ENCODE data around the gene ATP10A. TPM values are rescaled to one million over a fixed set of nuclear protein-coding genes. Genes with fewer than 3 reads are reported as not detected.

Gene ATP10A
- total RNA-seq, 1 experiment from 2014 or later = 2.1 TPM

DNA sequence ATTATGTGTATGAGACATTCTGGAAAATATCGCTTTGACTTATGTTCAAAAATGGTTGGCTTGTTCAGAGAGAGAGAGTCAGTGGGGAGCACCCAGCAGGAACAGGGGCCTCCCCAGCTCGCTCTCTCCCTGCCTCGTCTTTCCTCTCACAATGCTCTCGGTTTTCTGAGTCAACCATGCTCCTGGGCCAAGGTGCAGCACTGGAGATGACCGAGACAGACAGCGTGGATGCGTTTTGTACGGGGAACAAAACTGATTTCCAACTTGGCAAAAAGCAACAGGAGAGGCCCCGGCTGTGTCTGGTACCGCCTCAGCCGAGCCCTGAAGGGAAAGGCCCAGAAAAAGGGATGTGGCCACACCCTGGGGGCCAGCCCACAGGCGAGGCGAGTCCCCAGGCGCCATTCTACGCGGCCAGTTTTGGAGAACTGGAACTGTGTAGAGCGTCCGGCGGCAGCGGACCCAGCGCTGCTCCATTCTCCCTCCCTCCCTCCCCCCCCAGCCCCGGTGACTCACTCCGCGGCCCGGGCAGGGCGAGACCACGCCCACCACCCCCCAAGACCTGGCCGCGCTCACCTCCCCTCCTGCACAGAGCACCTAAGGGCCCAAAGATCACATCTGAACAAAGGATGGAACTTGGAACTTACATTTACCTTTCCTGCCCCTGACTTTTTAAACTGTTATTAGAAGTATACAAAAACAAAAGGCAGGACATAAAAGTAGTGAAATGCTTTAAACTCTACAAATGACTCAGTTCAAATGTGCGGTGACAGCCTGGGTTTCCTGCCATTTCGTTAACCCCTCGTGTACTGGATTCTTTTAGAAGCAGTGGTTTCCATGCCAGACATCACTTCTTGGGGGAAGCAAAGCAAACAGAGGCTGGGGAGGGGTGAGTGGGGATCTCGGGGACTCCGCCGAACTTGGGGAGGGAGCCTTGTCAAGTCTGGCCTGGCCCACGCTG, 12.7 kb downstream of the ATP10A start:
- Mint-ChIP-seq H3K36me3 (no peaks in the 10 kb centered on the region), H3K4me1 (peaks cover 52% of the 10 kb centered on the region), H3K9me3 (no peaks in the 10 kb centered on the region; the same call in 1 of the 2 replicates), H3K27me3 (ENCODE audit: low read depth) (no peaks in the 10 kb centered on the region; the same call in 1 of the 2 replicates), H3K27ac (peak overlapping the region; percentile 81), H3K4me3 (peak overlapping the region; percentile 77)
- peak; percentile 53 for DNase-seq (ENCODE audit: low spot score)
- CTCF ChIA-PET = interaction anchor here (0.7 kb wide), 1 partner anchor 837 kb away, joined by 3 read pairs; no protein-coding TSS in a partner anchor
- POLR2A ChIA-PET = no interaction called here
- TF ChIP-seq ZNF423 (CRISPR knock-in tag; IDR thresholded peaks at IDR 0.05) = peak; percentile 86
- TF ChIP-seq FOXJ3 (CRISPR knock-in tag; IDR thresholded peaks at IDR 0.05; ENCODE audit: borderline replicate concordance) = no peak
- peak; percentile 67 for ATAC-seq

DNA sequence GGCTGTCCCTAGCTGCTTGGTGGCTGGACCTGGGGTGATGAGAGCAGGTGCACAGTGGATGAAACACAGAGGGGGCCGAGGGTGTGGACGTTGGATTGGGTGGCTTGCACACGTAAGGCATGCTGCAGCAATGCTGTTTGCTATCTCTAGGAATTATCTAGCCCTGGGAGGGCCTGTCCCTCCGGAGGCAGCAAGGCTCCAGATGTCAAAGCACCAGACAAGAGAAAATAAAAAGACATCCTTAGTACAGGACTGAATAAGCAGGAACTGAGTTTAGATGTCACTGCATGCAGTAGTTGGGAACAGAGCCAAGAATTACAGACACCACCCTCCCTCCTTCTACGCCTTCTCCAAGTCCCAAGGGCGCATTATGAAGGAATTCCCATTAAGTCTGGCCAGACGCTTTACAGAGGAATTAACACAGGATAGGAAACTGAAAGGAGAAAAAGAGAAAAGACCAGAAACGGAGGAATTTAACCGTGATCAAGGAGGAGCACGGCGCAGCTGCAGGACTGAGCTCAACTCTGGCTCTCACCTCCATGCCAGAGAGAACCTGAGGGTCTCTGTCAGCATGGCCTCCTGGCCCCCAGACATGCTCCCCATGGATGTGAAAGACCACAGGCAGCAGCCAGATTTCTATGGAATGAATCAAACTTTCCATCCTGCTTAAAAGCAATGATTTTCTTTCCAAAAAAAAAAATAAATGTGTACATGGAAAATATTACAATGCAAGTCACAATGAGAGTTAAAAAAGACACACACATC, 13.8 kb downstream of the ATP10A start:
- H3K27me3 Mint-ChIP-seq (ENCODE audit: low read depth) = no peaks in the 10 kb centered on the region; the same call in 1 of the 2 replicates
- no peak overlapping the region for H3K27ac Mint-ChIP-seq
- no peaks in the 10 kb centered on the region for H3K36me3 Mint-ChIP-seq
- DNase-seq (ENCODE audit: low spot score) = no peak
- H3K9me3 Mint-ChIP-seq = no peaks in the 10 kb centered on the region
- CTCF ChIA-PET = interaction anchor here (2.2 to 3.1 kb wide), 2 partner anchors 66 to 84 kb away, joined by 12 to 15 read pairs; no protein-coding TSS in a partner anchor
- ATAC-seq = peak; percentile 7; the same call in 1 of the 2 replicates
- POLR2A ChIA-PET = interaction anchor here (0.7 kb wide), 1 partner anchor 880 kb away, joined by 4 read pairs; no protein-coding TSS in a partner anchor
- H3K4me1 Mint-ChIP-seq = peaks cover 58% of the 10 kb centered on the region
- H3K4me3 Mint-ChIP-seq = peak overlapping the region; percentile 77
- TF ChIP-seq JUN (CRISPR knock-in tag; IDR thresholded peaks at IDR 0.05) = no peak
- TF ChIP-seq PRRX2 (CRISPR knock-in tag; IDR thresholded peaks at IDR 0.05) = no peak
- TF ChIP-seq, protein P1, sequence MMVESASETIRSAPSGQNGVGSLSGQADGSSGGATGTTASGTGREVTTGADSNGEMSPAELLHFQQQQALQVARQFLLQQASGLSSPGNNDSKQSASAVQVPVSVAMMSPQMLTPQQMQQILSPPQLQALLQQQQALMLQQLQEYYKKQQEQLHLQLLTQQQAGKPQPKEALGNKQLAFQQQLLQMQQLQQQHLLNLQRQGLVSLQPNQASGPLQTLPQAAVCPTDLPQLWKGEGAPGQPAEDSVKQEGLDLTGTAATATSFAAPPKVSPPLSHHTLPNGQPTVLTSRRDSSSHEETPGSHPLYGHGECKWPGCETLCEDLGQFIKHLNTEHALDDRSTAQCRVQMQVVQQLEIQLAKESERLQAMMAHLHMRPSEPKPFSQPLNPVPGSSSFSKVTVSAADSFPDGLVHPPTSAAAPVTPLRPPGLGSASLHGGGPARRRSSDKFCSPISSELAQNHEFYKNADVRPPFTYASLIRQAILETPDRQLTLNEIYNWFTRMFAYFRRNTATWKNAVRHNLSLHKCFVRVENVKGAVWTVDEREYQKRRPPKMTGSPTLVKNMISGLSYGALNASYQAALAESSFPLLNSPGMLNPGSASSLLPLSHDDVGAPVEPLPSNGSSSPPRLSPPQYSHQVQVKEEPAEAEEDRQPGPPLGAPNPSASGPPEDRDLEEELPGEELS (CRISPR knock-in tag; IDR thresholded peaks at IDR 0.05) = no peak
- TF ChIP-seq, protein P2, sequence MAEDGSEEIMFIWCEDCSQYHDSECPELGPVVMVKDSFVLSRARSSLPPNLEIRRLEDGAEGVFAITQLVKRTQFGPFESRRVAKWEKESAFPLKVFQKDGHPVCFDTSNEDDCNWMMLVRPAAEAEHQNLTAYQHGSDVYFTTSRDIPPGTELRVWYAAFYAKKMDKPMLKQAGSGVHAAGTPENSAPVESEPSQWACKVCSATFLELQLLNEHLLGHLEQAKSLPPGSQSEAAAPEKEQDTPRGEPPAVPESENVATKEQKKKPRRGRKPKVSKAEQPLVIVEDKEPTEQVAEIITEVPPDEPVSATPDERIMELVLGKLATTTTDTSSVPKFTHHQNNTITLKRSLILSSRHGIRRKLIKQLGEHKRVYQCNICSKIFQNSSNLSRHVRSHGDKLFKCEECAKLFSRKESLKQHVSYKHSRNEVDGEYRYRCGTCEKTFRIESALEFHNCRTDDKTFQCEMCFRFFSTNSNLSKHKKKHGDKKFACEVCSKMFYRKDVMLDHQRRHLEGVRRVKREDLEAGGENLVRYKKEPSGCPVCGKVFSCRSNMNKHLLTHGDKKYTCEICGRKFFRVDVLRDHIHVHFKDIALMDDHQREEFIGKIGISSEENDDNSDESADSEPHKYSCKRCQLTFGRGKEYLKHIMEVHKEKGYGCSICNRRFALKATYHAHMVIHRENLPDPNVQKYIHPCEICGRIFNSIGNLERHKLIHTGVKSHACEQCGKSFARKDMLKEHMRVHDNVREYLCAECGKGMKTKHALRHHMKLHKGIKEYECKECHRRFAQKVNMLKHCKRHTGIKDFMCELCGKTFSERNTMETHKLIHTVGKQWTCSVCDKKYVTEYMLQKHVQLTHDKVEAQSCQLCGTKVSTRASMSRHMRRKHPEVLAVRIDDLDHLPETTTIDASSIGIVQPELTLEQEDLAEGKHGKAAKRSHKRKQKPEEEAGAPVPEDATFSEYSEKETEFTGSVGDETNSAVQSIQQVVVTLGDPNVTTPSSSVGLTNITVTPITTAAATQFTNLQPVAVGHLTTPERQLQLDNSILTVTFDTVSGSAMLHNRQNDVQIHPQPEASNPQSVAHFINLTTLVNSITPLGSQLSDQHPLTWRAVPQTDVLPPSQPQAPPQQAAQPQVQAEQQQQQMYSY (CRISPR knock-in tag; IDR thresholded peaks at IDR 0.05) = no peak
- TF ChIP-seq, protein P3, sequence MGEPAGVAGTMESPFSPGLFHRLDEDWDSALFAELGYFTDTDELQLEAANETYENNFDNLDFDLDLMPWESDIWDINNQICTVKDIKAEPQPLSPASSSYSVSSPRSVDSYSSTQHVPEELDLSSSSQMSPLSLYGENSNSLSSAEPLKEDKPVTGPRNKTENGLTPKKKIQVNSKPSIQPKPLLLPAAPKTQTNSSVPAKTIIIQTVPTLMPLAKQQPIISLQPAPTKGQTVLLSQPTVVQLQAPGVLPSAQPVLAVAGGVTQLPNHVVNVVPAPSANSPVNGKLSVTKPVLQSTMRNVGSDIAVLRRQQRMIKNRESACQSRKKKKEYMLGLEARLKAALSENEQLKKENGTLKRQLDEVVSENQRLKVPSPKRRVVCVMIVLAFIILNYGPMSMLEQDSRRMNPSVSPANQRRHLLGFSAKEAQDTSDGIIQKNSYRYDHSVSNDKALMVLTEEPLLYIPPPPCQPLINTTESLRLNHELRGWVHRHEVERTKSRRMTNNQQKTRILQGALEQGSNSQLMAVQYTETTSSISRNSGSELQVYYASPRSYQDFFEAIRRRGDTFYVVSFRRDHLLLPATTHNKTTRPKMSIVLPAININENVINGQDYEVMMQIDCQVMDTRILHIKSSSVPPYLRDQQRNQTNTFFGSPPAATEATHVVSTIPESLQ (CRISPR knock-in tag; IDR thresholded peaks at IDR 0.05) = no peak
- TF ChIP-seq, protein P4, sequence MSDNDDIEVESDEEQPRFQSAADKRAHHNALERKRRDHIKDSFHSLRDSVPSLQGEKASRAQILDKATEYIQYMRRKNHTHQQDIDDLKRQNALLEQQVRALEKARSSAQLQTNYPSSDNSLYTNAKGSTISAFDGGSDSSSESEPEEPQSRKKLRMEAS (CRISPR knock-in tag; IDR thresholded peaks at IDR 0.05) = no peak
- TF ChIP-seq, protein P5, sequence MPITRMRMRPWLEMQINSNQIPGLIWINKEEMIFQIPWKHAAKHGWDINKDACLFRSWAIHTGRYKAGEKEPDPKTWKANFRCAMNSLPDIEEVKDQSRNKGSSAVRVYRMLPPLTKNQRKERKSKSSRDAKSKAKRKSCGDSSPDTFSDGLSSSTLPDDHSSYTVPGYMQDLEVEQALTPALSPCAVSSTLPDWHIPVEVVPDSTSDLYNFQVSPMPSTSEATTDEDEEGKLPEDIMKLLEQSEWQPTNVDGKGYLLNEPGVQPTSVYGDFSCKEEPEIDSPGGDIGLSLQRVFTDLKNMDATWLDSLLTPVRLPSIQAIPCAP (CRISPR knock-in tag; IDR thresholded peaks at IDR 0.05) = no peak
- TF ChIP-seq, protein P6, sequence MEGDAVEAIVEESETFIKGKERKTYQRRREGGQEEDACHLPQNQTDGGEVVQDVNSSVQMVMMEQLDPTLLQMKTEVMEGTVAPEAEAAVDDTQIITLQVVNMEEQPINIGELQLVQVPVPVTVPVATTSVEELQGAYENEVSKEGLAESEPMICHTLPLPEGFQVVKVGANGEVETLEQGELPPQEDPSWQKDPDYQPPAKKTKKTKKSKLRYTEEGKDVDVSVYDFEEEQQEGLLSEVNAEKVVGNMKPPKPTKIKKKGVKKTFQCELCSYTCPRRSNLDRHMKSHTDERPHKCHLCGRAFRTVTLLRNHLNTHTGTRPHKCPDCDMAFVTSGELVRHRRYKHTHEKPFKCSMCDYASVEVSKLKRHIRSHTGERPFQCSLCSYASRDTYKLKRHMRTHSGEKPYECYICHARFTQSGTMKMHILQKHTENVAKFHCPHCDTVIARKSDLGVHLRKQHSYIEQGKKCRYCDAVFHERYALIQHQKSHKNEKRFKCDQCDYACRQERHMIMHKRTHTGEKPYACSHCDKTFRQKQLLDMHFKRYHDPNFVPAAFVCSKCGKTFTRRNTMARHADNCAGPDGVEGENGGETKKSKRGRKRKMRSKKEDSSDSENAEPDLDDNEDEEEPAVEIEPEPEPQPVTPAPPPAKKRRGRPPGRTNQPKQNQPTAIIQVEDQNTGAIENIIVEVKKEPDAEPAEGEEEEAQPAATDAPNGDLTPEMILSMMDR (IDR thresholded peaks at IDR 0.05) = no peak
- TF ChIP-seq, protein P7, sequence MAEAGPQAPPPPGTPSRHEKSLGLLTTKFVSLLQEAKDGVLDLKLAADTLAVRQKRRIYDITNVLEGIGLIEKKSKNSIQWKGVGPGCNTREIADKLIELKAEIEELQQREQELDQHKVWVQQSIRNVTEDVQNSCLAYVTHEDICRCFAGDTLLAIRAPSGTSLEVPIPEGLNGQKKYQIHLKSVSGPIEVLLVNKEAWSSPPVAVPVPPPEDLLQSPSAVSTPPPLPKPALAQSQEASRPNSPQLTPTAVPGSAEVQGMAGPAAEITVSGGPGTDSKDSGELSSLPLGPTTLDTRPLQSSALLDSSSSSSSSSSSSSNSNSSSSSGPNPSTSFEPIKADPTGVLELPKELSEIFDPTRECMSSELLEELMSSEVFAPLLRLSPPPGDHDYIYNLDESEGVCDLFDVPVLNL (CRISPR knock-in tag; IDR thresholded peaks at IDR 0.05; ENCODE audit: borderline replicate concordance, low read depth) = no peak
- TF ChIP-seq, protein P8, sequence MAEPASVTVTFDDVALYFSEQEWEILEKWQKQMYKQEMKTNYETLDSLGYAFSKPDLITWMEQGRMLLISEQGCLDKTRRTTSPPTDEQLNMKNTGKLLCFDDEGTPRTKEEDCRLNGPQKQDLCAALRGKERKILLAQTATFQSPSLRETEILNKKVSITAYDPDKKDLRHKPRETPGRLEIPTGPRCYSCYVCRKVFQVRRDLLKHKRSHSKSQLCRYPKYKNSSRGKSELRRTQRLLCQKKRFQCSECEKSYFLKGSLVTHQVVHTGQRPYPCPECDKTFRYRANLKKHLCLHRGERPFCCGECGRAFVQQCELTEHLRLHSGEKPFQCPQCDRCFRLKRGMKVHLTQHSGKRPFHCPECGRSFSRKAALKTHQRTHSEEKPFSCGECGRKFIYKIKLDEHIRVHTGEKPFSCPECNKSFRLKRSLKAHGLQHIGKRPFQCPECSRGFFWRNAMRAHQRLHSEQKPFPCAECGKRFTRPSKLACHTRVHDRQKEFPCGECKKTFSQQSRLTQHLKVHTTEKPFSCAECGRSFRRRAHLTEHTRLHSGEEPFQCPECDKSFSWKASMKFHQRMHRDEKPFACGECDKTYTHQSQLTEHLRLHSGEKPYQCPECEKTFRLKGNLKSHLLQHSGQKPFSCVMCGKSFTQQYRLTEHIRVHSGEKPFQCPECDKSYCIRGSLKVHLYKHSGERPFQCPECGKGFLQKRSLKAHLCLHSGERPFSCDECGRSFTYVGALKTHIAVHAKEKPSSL (CRISPR knock-in tag; conservative IDR thresholded peaks at IDR 0.05) = no peak
- TF ChIP-seq NFE2L1 (CRISPR knock-in tag; IDR thresholded peaks at IDR 0.05) = no peak
- no peak for TF ChIP-seq FOXP1 (CRISPR knock-in tag; IDR thresholded peaks at IDR 0.05; ENCODE audit: borderline replicate concordance)
- TF ChIP-seq, protein P9, sequence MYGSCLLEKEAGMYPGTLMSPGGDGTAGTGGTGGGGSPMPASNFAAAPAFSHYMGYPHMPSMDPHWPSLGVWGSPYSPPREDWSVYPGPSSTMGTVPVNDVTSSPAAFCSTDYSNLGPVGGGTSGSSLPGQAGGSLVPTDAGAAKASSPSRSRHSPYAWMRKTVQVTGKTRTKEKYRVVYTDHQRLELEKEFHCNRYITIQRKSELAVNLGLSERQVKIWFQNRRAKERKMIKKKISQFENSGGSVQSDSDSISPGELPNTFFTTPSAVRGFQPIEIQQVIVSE (CRISPR knock-in tag; IDR thresholded peaks at IDR 0.05; ENCODE audit: borderline replicate concordance) = no peak

All from WTC11 (cell line).